Loucy (cell line): ENCODE results near the gene ACTN1.

ENCODE experiments used
- H2AFZ ChIP-seq: fragments of 200-600 bp; sonication (generic); 2 replicates; pipeline ENCODE4 v1.6.0; 2016; ENCODE audit warnings: antibody characterized with exemption, mild to moderate bottlenecking, low read length, moderate library complexity
- H3F3A ChIP-seq: fragments of 200-600 bp; 2 replicates; pipeline ENCODE4 v1.6.0; 2016; ENCODE audit warnings: antibody characterized with exemption, low read depth, mild to moderate bottlenecking
- H3K27me3 ChIP-seq: fragments of 200-600 bp; sonication (generic); 2 replicates; pipeline ENCODE4 v1.6.1; 2014; ENCODE audit warnings: low read length, mild to moderate bottlenecking; ENCODE audit not compliant: insufficient read depth, poor library complexity, severe bottlenecking
- H3K36me3 ChIP-seq: fragments of 200-600 bp; sonication (generic); 2 replicates; pipeline ENCODE4 v1.6.1; 2016; ENCODE audit warnings: low read length; ENCODE audit not compliant: insufficient read depth
- H3K4me1 ChIP-seq: fragments of 200-600 bp; sonication (generic); 2 replicates; pipeline ENCODE4 v1.5.1; 2014; ENCODE audit warnings: low read length, mild to moderate bottlenecking; ENCODE audit not compliant: insufficient read depth, poor library complexity, severe bottlenecking
- H3K4me2 ChIP-seq: fragments of 200-600 bp; sonication (generic); 2 replicates; pipeline ENCODE4 v1.6.0; 2014; ENCODE audit warnings: antibody characterized with exemption, low read length, low read depth, mild to moderate bottlenecking; ENCODE audit not compliant: poor library complexity, severe bottlenecking
- H3K4me3 ChIP-seq: fragments of 200-600 bp; sonication (generic); 2 replicates; pipeline ENCODE4 v1.5.1; 2014; ENCODE audit warnings: low read length, mild to moderate bottlenecking, mixed read lengths; ENCODE audit not compliant: poor library complexity, severe bottlenecking
- H3K79me2 ChIP-seq: fragments of 200-600 bp; sonication (generic); 2 replicates; pipeline ENCODE4 v1.6.1; 2014; ENCODE audit warnings: low read length; ENCODE audit not compliant: insufficient read depth
- H3K9ac ChIP-seq: fragments of 200-600 bp; sonication (generic); 2 replicates; pipeline ENCODE4 v1.6.0; 2014; ENCODE audit warnings: mild to moderate bottlenecking, low read depth, low read length, moderate library complexity; ENCODE audit not compliant: poor library complexity, severe bottlenecking
- H3K9me2 ChIP-seq: fragments of 200-600 bp; sonication (generic); replicated peaks from 2 replicates; pipeline ENCODE4 v1.6.1; 2016; ENCODE audit warnings: low read depth, low read length, mixed read lengths
- H3K9me3 ChIP-seq: fragments of 200-600 bp; sonication (generic); 2 replicates; pipeline ENCODE4 v1.6.1; 2014; ENCODE audit warnings: mild to moderate bottlenecking, antibody characterized with exemption, low read length, low read depth; ENCODE audit not compliant: insufficient read depth
- H4K20me1 ChIP-seq: fragments of 200-600 bp; sonication (generic); 2 replicates; pipeline ENCODE4 v1.6.0; 2014; ENCODE audit warnings: antibody characterized with exemption, low read length, mild to moderate bottlenecking; ENCODE audit not compliant: insufficient read depth, poor library complexity, severe bottlenecking
- CTCF ChIP-seq: fragments of 200-600 bp; sonication (generic); conservative IDR thresholded peaks from 2 replicates; pipeline ENCODE4 v1.5.1; 2014; ENCODE audit warnings: mild to moderate bottlenecking, antibody characterized with exemption, low read length
- EZH2phosphoT487 ChIP-seq: fragments of 200-600 bp; IDR thresholded peaks from 2 replicates; pipeline ENCODE4 v1.6.1; 2018; ENCODE audit warnings: antibody characterized with exemption, mild to moderate bottlenecking, moderate library complexity, borderline replicate concordance

The ACTN1 gene

GRCh38 chr14:68905107-68905895 is 73.8 kb downstream of the ACTN1 start:
- H3K9me3 ChIP-seq, result no peaks in the 10 kb centered on the region
- no peaks in the 10 kb centered on the region for H4K20me1 ChIP-seq

GRCh38 chr14:68902357-68902756 is 76.7 kb downstream of the ACTN1 start:
- Histone ChIP-seq H3K79me2 (no peaks in the 10 kb centered on the region), H3K9me3 (no peaks in the 10 kb centered on the region), H3K36me3 (peaks cover 90% of the 10 kb centered on the region; the same call in 1 of the 2 replicates), H3F3A (no peaks in the 10 kb centered on the region), H3K4me3 (no peak overlapping the region), H2AFZ (no peak overlapping the region), H3K4me1 (no peaks in the 10 kb centered on the region), H3K4me2 (no peak overlapping the region), H3K9me2 (no peaks in the 10 kb centered on the region), H4K20me1 (no peaks in the 10 kb centered on the region), H3K9ac (no peak overlapping the region), H3K27me3 (no peaks in the 10 kb centered on the region)
- TF ChIP-seq EZH2phosphoT487 (no peak), CTCF (no peak)

More at GRCh38 chr14:68905107-68905895, 73.8 kb downstream of the ACTN1 start:
- H3F3A ChIP-seq, result no peaks in the 10 kb centered on the region
- H3K27me3 ChIP-seq, result no peaks in the 10 kb centered on the region
- no peaks in the 10 kb centered on the region for H3K4me1 ChIP-seq
- no peak overlapping the region for H3K4me2 ChIP-seq
- TF ChIP-seq CTCF (no peak), EZH2phosphoT487 (no peak)
- H3K9ac ChIP-seq, result no peak overlapping the region
- H3K9me2 ChIP-seq, result no peaks in the 10 kb centered on the region
- H3K4me3 ChIP-seq, result no peak overlapping the region
- H2AFZ ChIP-seq, result no peak overlapping the region
- H3K79me2 ChIP-seq, result no peaks in the 10 kb centered on the region
- peaks cover 90% of the 10 kb centered on the region; the same call in 1 of the 2 replicates for H3K36me3 ChIP-seq

- Histone ChIP-seq H3K4me2 (no peak overlapping the region), H3K9me2 (no peaks in the 10 kb centered on the region), H2AFZ (no peak overlapping the region), H3K4me3 (no peak overlapping the region), H4K20me1 (no peaks in the 10 kb centered on the region), H3K9me3 (no peaks in the 10 kb centered on the region), H3K36me3 (peaks cover 94% of the 10 kb centered on the region; the same call in 1 of the 2 replicates), H3K4me1 (no peaks in the 10 kb centered on the region), H3K9ac (no peak overlapping the region), H3K27me3 (no peaks in the 10 kb centered on the region), H3F3A (no peaks in the 10 kb centered on the region), H3K79me2 (no peaks in the 10 kb centered on the region)
- TF ChIP-seq CTCF (no peak), EZH2phosphoT487 (no peak)
Observed at GRCh38 chr14:68899033-68899603, 80.0 kb downstream of the ACTN1 start.
